NCI-H526 (cell line): ENCODE data around the gene RBMS3.
"Not testable (repeated sequence)": the region's sequence is repeated elsewhere in the genome, so short reads cannot be mapped to it uniquely, and the experiment has no call there.

Source experiments
- DNase-seq, 2 experiments: peaks; one replicate each; lab custom pipeline; 2025; lab: John Stamatoyannopoulos, UW

The RBMS3 gene

DNA sequence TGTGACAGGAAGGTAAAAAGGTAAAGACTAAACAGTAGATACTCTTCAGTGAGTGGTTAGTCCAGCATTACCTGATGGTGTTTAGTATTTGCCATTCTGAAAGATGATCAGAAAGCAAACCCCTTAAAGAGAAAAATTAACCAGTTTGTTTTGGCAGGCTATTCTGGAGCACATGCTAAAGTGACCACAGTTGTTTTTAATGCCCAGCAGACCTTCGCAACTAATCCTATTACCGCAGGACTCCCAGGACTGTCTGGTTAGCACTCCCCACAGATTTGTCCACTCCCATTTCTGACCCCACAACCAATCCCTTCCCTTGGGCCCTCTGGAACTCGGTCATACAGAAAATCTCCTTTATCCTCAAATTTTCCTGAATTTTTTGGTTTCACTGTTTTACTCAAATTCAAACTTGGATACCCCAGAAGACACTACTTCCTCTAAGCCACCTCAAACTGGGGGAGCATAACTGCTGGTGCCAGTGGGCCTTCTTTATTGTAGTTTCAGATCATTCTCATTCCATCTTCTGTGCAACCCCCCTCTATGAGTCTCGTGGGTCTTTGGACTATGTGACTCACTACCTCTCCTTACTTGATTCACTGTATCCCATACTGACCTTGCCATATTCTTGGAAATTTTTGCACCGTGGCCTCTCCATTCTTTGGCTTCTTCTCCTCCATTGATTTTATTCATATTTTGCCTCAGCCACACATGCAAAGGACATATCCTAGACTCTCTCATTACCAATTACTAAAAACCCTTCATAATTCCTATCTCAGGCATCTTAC lies 104.4 kb downstream of the RBMS3 start:
- no peak for DNase-seq

DNA sequence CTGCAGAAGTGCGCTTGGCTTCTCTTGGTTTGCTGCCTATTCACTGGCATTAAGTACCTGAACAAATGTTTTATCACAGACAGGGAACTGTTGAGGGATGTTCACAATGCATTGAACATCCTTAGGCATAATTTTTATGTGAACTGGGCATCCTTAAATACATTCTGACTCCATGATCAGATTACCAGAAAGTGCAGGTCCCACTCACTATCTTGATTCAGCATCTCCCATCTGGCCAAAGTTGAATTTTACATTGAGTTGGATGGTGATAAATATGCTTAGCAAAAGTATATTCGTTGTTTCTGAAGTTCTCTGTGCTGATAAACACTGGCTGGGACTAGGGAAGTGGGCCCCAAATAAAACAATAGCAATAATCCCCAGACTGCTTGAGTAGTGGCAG lies 108.5 kb downstream of the RBMS3 start:
- no peak for DNase-seq

DNA sequence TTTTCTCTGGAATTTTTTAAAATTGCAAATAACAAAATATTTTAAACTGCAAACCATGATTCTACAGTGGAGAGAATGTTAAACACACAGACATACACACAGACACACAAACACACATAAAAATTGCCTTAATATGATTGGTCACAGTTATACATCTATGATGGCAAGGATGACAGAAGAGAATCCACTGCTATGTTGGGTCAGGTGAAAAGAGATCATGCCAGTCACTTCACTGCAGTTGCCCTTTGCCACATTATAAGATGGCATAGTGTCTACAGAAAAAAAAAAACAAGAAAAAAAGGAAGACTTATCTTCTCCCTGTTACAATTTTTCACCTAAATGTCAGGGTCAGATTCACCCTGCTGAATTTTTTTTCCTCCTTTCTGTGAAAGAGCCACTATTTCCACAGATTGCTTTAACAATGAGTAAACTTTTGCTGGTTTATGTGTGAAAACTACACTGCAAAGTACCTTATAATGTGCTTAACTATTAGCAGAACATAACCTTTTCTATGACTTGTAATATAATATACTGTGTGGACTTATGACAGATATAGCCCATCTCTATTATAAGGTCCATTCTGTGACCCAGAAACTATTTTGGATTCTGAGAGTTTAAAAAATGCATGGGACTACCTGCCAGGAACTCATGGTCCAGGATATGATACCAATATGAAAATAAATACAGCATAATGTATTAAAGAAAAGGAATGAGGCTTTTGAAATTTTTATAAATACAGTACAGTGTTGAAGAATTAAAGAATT lies 111.9 kb downstream of the RBMS3 start:
- DNase-seq = no peak

DNA sequence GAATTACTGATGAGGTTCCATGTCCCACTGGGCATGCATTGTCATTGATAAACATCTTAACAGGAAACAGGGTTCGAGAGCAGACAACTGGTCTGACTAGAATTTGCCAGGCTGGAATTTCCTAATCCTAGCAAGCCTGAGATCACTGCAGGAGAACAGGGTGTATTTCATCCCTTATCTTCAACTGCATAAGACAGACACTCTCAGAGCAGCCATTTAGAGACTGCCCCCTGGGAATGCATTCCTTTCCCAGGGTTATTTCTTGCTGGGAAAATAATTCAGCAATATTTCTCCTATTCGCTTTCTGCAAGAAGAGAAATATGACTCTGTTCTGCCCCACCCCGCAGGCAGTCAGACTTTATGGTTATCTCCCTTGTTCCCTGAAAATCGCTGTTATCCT lies 113.1 kb downstream of the RBMS3 start:
- DNase-seq = not testable (repeated sequence)

DNA sequence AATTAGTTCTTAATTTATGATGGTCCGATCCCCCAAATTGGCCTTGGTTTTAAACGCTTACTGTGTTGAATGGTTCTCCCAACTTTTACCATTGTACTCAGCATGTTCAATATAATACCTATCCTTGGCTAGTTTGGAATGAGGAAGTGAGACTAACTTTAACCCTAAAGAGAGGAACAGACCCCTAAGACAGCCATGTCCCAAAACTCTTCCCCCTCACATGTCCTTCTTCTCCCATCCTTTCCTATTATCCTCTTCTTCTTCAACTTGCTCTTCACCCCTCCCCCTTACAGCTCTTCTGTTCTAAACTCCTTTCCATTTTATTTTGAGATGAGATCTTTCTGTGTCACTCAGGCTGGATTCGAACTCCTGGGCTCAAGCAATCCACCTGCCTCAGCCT lies 116.5 kb downstream of the RBMS3 start:
- no peak for DNase-seq

DNA sequence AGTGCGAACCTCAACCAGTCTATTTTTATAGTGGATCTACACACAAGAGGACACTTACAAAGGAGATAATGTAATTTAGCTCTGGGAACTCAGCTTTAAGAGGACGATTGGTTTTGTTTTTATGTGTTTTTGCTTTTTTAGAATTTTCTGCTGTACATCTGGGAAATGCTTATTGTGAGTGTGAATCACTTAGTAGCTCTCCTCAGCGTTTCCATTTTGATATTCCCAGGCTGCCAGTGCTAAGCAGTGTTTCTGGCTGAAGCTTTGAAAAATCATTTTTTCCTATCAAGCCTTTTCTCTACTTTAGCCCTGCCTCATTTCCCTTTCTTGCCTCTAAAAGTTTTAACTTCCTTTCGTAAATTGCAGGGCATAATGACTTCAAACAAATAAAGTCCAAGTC lies 117.9 kb downstream of the RBMS3 start:
- no peak for DNase-seq

DNA sequence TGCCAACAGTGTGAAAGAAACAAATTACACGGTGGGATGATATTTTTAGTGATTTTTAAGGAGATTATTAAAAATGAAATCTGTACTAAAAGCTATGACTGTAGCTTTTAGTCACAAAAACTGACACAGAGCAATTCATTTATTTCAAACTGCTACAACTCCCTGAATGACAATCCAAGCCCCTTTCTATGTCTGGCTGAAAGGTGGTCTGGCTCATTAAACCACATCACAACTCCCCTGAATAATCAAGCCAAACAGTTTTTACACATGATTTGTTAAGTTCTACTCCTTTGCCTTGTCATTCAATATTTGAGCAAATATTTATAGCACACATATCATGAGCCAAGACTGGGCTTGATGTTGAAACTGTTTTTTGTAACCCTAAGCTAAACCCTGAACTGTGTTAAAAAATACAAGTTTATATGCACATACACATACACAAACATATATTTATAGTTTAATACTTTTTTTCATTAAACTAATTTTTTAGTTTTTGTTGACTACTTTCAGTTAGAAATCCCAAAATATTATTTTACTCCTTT lies 125.5 kb downstream of the RBMS3 start:
- no peak for DNase-seq

DNA sequence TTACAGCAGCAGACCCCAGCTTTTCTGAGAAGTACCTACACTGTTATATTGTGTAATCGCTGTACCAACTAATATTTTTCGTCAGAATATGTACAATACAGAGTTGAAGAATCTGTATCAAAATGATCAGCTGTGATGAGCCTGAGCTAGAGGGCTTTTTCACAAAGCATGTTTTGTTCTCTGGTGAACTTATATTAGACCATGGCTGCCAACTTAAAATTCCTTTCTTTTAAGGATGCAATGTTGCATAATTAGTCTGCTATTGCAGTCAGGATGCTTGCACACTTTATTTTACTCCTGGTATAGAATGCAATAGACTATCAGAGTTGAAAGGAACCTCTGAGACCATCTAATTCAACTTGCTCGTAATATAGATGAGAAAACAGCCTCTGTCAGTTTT lies 127.8 kb downstream of the RBMS3 start:
- DNase-seq = no peak

DNA sequence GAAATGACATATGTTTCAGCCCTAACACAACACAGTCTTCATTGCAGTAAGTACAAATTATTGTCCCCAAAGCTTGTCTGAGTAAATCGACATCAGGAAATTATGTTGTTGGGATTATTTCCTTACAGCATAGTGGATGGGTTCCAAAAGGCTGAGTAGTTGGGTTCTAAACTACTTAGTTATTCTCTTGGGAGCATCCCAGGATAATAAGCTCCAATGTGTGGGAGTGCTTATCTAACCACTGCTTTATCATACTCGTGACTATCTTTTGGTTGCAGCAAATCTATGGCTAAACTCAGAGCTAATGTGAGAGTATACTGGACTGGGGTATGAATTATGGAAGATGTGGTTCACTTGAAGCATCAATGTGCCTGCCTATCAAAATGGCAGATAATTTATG lies 128.5 kb downstream of the RBMS3 start:
- DNase-seq = no peak

DNA sequence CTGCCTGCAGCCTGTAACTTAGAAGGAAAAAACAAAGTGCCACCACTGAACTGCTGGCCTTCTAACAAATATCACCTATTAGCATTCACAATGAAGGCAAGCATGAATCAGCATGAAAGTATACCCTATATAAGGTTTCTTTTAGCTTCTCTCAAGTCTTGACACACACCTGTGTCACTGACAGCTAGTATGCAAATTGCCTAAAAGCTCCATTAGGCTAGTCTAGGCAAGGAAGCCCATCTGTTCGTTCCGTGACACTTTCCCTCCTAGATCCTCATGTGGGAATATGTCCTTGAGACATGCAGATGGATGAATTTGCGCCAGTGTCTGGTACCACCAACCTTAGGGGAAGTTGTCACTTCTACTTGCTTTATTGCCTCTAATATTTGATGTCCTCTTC lies 129.3 kb downstream of the RBMS3 start:
- peak; percentile 53 to 62 for DNase-seq

DNA sequence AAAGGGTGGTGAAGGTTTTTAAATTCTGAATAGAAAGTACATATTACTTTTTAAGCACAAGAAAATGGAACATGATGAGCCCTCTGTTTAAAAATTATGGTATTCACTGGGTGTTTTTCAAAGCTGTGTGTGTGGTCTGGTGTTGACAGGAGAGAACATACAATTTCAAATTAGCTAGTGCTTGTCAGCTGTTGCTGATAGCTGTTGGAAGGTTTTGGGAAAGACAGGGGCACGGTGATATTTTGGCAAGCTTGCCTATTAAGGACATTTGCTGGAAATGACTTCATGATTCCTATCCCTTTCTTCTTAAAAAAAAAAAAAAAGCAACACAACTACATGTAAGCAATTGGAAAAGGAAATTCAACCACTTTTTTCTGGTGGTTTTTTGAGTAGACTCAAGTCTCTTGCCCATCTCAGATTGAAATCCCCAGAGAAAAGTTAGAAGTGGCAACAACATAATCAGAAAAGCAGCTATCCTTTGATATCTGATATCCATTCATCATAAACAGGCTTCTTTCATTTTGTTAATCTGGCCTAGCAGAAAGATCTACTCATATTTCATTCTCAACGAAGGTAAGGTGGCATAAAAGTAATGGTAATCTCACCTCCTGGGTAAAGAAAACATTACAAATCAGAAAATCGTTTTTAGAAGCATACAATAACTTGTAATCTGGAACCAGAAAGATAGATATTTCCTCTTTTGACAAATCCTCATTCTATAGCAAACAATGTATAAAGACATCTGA lies 130.0 kb downstream of the RBMS3 start:
- no peak for DNase-seq

DNA sequence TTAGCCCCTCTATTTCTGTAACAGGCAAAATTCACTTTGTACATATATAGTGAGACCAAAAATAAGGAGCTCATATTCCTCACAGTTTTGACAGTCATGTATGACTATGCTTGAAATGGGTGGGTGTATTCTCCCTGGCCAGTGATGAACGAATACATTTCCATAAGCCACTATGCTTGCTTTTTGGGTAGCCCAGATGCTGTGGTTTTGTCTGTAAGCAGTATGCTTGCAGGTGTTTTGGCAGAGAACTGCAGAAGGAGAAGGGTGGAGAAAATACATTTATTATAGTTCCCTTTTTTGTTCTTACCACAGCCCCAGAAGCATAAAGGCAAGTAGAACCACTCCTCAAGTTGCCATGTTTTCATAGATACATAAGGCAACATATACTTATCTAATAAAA lies 131.2 kb downstream of the RBMS3 start:
- DNase-seq = no peak

DNA sequence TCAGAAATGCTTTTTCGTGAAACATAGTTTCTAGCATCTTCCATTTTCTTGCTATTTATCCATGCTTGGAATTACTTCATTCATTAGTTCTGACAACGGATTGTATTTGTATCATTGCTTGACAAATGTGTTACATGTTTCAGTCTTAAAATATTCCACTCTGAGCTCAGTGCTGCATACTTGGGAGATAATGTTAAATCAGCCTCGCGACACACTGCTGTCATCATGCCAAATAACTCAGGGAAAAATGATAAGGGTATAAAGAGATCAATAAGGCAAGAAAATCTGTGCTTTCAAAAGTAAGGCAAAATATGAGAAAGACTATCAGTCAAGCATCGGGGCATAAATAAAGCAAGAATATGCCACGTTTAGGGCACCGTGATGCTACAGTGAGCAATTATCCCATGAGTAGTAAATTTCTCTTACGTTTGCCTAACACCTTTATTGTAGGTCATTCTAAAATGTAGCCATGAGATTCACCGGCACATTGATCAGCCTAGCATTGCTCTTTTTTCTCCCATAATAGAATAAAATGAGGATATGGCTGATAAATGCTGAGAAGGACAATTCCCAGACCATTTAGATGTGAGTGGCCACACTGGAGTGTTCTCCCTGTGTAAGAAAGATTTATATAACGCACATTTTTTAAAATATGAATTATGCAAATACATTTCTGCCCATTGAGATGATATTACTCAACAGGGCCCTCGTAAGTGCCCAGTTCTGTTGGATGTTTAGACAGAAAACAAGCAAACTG lies 133.8 kb downstream of the RBMS3 start:
- DNase-seq = no peak

DNA sequence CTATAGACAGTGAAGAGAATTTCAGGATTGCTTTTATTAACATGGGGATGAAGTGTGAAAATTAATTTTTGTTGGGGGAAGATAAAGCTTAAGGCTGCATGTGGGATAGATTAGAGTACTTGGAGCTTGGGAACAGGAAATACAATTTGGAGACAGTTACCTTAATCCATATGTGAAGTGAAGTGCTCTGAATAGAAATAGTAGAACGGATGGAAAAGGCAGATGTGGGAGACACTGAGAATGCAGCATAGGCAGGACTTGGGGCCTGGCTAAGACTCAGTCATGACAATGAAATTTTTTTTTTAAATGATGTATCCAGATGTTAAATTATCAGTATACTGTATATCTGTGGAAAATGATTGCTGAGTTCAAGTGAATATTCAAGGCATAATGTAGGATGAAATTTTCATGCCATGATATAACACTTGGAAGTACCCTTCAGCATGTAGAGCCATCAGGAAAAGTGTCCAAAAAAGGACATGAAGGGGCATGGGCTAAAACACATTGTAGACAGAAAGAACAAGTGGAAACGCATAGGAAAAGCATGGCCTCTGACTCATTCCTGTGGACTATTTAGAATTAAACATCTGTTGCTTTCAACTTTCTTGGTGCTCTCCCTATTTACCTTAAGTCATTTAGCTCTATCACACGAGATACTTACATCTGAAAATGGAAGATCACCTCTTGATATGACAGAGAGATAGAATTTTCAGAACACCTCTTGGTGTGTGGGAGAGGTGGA lies 134.8 kb downstream of the RBMS3 start:
- DNase-seq = no peak

DNA sequence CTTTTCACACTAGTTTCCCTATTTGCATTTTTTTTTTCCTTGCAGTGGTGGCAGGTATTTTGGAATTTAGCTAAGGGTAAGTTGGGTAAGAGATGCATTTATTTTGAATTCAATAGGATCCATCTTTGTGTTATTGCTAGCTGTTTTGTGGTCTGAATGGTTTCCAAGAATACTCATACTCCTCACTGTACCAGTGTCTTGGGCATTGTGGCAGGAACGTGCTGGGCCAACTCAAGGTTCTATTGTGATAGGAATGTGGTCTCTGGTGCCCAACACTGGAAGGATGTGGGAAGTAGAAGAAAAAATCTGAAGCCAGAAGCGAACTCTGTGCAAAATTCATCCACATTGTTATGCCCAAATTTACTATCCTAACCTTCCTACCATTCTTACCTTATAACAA lies 135.6 kb downstream of the RBMS3 start:
- DNase-seq = no peak

DNA sequence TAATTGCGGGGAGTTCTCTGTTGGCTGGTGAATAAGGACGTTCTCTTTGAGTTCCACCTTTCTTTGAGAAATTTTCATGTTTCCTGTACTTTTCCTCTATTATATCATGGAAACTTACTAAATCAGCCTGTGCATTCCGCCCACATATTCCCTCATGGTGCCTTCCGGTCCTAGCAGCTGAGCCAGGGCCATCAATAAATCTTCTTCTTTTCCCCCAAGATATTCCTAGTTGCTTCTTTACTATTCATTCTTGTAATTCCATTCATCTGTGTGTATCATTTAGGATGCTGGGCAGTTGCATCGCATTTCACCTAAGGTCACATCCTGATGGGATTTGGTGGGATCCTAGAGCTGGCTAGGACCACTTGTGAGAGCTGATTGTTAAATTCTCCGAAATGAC lies 139.2 kb downstream of the RBMS3 start:
- DNase-seq = no peak

DNA sequence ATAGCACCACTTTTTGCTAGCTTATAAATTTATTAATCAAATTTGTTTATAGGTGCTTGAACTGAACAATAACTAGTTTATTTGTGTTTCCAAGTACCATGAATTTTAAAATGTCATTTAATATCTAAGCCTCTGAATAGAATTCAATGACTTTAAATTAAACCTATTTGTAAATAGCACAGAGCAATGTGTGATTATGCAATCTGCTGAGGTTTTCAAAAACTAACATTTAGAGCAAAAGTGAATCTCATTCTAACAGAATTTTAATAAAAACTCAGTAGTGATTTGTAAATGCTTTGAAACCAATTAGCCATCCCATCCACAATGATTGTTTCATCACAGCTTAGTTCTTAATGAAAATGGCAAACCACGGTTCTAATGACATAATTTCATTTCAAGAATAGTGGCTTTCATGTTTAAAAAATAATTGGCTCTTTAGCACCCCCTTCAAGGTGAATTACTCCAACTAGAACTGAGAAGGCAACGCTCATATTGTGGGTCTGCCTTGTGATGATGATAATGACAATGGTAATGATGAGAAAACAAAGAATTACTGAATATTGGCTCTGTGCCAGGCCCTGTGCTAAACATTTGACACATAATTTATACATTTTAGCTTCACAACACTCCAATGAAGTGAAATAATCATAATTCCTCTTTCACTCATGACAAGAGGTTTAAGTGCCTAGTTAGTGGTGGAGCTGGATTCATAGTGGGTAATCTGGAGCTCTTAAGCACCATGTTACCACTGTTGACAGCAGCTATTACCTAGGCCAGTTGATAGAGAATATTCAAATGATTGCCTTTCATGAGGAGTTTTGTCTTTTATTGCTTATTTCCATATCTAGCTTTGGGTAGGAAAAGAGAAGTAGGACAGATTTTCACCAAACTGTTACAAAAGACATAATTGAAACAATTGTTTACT lies 145.7 kb downstream of the RBMS3 start:
- DNase-seq = peak in 1 of 2 experiments; percentile 20

DNA sequence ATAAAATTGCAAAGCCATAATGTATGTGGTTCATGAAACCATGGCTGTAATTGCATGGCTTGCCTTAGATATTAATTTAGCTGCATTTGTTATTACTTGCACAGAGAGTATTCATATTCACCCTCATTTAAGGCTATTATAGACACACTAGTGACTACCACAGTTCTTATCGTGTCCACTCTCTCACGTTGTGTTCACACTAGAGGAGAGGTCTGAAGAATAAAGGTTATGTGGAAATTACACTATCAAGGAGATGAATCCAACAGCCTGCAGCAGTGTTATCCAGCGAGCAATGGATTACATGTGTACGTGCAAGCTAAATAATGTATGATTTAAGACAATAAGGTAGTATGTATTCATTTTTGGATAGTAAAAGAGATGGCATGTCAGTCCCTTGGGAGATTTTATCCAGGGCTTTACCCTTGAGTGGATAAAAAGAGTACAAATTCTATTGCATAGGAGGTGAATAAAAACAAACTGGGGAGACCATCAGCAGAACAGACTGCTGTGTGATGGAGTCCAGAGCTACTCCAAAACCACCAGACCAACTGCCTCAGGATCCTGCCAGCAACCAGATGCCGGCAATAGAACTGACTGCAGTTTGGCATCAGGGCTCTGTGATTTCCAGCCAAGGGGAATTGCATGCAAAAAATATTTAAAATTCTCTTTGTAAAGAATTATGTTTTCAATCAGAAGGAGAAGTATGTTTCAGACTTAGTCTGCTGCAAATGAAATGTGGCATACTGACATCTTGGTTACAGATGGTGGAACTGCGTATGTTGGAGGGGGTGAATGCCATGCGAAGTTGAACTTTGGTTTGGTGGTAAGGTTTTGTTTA lies 146.6 kb downstream of the RBMS3 start:
- no peak for DNase-seq

DNA sequence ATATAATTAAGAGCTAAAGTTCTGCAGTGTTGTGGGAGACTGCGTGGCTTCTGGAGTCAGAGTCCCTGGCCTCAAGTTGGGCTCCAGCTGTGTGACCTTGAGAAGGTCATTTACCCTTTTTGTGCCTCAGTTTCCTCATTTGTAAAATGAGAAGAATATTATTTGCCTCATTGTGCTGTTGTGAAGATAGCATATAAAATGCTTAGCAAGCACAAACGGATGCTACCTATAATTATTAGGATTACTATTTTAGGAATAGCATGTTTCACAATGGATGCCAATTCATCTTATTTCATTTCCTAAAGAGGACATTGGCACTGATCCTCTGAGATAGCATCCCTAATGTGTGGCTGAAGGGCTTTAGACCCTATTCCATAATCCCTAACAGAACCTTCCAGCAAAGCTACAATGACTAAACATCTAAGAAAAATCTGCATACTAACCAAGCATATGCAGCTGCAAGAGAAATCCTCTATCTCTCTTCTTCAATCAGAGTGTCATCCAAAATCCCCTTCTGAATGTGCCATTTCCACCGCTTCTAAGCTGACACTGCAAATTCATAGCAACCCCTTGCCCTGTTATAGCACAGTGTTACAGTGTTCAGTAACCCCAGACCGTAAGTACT lies 148.3 kb downstream of the RBMS3 start:
- no peak for DNase-seq
